ENCODE data around the gene CDC42BPG.

The CDC42BPG gene

GRCh38 chr11:64784813-64785581, 59.5 kb downstream of the CDC42BPG start:
- DNase-seq: no peak

- DNase-seq: peak; percentile 100
Measured at GRCh38 chr11:64778473-64779298, 65.8 kb downstream of the CDC42BPG start, which contains the start of gene SF1. TSS of gene SF1 (minus strand) at chr11:64778542. CDS start at chr11:64778392, 150 bp downstream.

- no peak for DNase-seq
Measured at GRCh38 chr11:64778223-64778472, 66.3 kb downstream of the CDC42BPG start.

- peak; percentile 70 for DNase-seq
Measured at GRCh38 chr11:64777449-64778222, 66.8 kb downstream of the CDC42BPG start.

GRCh38 chr11:64776875-64777274, 67.6 kb downstream of the CDC42BPG start:
- DNase-seq: no peak

GRCh38 chr11:64776425-64776824, 68.0 kb downstream of the CDC42BPG start:
- DNase-seq: no peak

GRCh38 chr11:64774144-64774543, 70.3 kb downstream of the CDC42BPG start:
- DNase-seq: no peak
